ACC112 (cell line): ENCODE results near the gene NSD1.

Experiments used
- H2AFZ ChIP-seq: fragments of 200-600 bp; sonication (generic); one replicate; pipeline ENCODE4 v1.6.0; 2017; ENCODE audit warnings: antibody characterized with exemption, low read length; ENCODE audit not compliant: unreplicated experiment
- H3K27ac ChIP-seq: fragments of 200-600 bp; sonication (generic); 2 replicates; pipeline ENCODE4 v1.5.1; 2014; ENCODE audit warnings: low read depth, mild to moderate bottlenecking, antibody characterized with exemption, low read length, moderate library complexity
- H3K27me3 ChIP-seq: fragments of 200-600 bp; sonication (generic); 2 replicates; pipeline ENCODE4 v1.6.1; 2014; ENCODE audit warnings: mild to moderate bottlenecking, antibody characterized with exemption, low read length, moderate library complexity, mixed read lengths; ENCODE audit not compliant: insufficient read depth
- H3K36me3 ChIP-seq: fragments of 200-600 bp; sonication (generic); 2 replicates; pipeline ENCODE4 v1.6.1; 2016; ENCODE audit warnings: mild to moderate bottlenecking, antibody characterized with exemption, low read length, moderate library complexity, mixed read lengths; ENCODE audit not compliant: insufficient read depth
- H3K4me1 ChIP-seq: fragments of 200-600 bp; sonication (generic); one replicate; pipeline ENCODE4 v1.6.1; 2016; ENCODE audit warnings: low read length, mixed read lengths; ENCODE audit not compliant: insufficient read depth, unreplicated experiment, control insufficient read depth
- H3K4me3 ChIP-seq: fragments of 200-600 bp; sonication (generic); 2 replicates; pipeline ENCODE4 v1.5.1; 2014; ENCODE audit warnings: mild to moderate bottlenecking, low read depth, low read length
- H3K79me2 ChIP-seq: fragments of 200-600 bp; sonication (generic); one replicate; pipeline ENCODE4 v1.6.0; 2016; ENCODE audit warnings: low read length; ENCODE audit not compliant: control insufficient read depth, unreplicated experiment, insufficient read depth

The NSD1 gene

GRCh38 chr5:177098470-177099141 is 35.0 kb upstream of the NSD1 start:
- no peak overlapping the region for H3K4me3 ChIP-seq
- peaks cover 5% of the 10 kb centered on the region for H3K4me1 ChIP-seq
- H3K79me2 ChIP-seq, result no peaks in the 10 kb centered on the region
- H3K27ac ChIP-seq, result no peak overlapping the region
- no peaks in the 10 kb centered on the region for H3K36me3 ChIP-seq
- no peak overlapping the region for H2AFZ ChIP-seq
- peaks cover 2% of the 10 kb centered on the region; the same call in 1 of the 2 replicates for H3K27me3 ChIP-seq

GRCh38 chr5:177099422-177100093 is 34.0 kb upstream of the NSD1 start:
- no peak overlapping the region for H2AFZ ChIP-seq
- no peaks in the 10 kb centered on the region for H3K36me3 ChIP-seq
- H3K4me3 ChIP-seq, result no peak overlapping the region
- peaks cover 3% of the 10 kb centered on the region; the same call in 1 of the 2 replicates for H3K27me3 ChIP-seq
- no peak overlapping the region for H3K27ac ChIP-seq
- H3K79me2 ChIP-seq, result no peaks in the 10 kb centered on the region
- H3K4me1 ChIP-seq, result peaks cover 4% of the 10 kb centered on the region

- Histone ChIP-seq H3K79me2 (no peaks in the 10 kb centered on the region), H3K4me3 (no peak overlapping the region), H3K4me1 (peaks cover 3% of the 10 kb centered on the region), H3K27ac (no peak overlapping the region), H2AFZ (no peak overlapping the region), H3K27me3 (peaks cover 3% of the 10 kb centered on the region; the same call in 1 of the 2 replicates), H3K36me3 (no peaks in the 10 kb centered on the region)
These were observed 32.9 kb upstream of the NSD1 start for GRCh38 chr5:177100714-177101121.

GRCh38 chr5:177103523-177104253 is 29.9 kb upstream of the NSD1 start:
- peaks cover 6% of the 10 kb centered on the region; the same call in 1 of the 2 replicates for H3K27me3 ChIP-seq
- no peak overlapping the region for H2AFZ ChIP-seq
- no peak overlapping the region for H3K4me3 ChIP-seq
- no peaks in the 10 kb centered on the region for H3K36me3 ChIP-seq
- no peaks in the 10 kb centered on the region for H3K79me2 ChIP-seq
- peaks cover 3% of the 10 kb centered on the region for H3K4me1 ChIP-seq
- H3K27ac ChIP-seq, result no peak overlapping the region

GRCh38 chr5:177105691-177106476 is 27.7 kb upstream of the NSD1 start:
- H3K4me1 ChIP-seq, result no peaks in the 10 kb centered on the region
- H2AFZ ChIP-seq, result no peak overlapping the region
- peaks cover 6% of the 10 kb centered on the region; the same call in 1 of the 2 replicates for H3K27me3 ChIP-seq
- H3K79me2 ChIP-seq, result no peaks in the 10 kb centered on the region
- no peaks in the 10 kb centered on the region for H3K36me3 ChIP-seq
- no peak overlapping the region for H3K27ac ChIP-seq
- H3K4me3 ChIP-seq, result no peak overlapping the region

- Histone ChIP-seq H3K27me3 (peaks cover 6% of the 10 kb centered on the region; the same call in 1 of the 2 replicates), H2AFZ (no peak overlapping the region), H3K79me2 (no peaks in the 10 kb centered on the region), H3K4me3 (no peak overlapping the region), H3K27ac (no peak overlapping the region), H3K36me3 (no peaks in the 10 kb centered on the region), H3K4me1 (no peaks in the 10 kb centered on the region)
These were observed 26.4 kb upstream of the NSD1 start for GRCh38 chr5:177107159-177107558.

- no peak overlapping the region for H3K27ac ChIP-seq
- peaks cover 3% of the 10 kb centered on the region; the same call in 1 of the 2 replicates for H3K27me3 ChIP-seq
- H3K79me2 ChIP-seq, result no peaks in the 10 kb centered on the region
- no peaks in the 10 kb centered on the region for H3K36me3 ChIP-seq
- H3K4me3 ChIP-seq, result no peak overlapping the region
- peaks cover 3% of the 10 kb centered on the region for H3K4me1 ChIP-seq
- H2AFZ ChIP-seq, result no peak overlapping the region
These were observed 23.8 kb upstream of the NSD1 start for GRCh38 chr5:177109810-177110209.

- H3K4me3 ChIP-seq, result no peak overlapping the region
These were observed 21.7 kb upstream of the NSD1 start for GRCh38 chr5:177111720-177112394.

GRCh38 chr5:177112589-177113220 is 20.9 kb upstream of the NSD1 start:
- H3K4me3 ChIP-seq, result no peak overlapping the region
- H3K79me2 ChIP-seq, result no peaks in the 10 kb centered on the region
- H3K27ac ChIP-seq, result no peak overlapping the region
- no peaks in the 10 kb centered on the region for H3K27me3 ChIP-seq
- no peaks in the 10 kb centered on the region for H3K36me3 ChIP-seq
- H2AFZ ChIP-seq, result no peak overlapping the region
- peaks cover 8% of the 10 kb centered on the region for H3K4me1 ChIP-seq

More at GRCh38 chr5:177111720-177112394, 21.7 kb upstream of the NSD1 start:
- no peaks in the 10 kb centered on the region for H3K36me3 ChIP-seq
- no peak overlapping the region for H3K27ac ChIP-seq
- no peak overlapping the region for H2AFZ ChIP-seq
- no peaks in the 10 kb centered on the region for H3K27me3 ChIP-seq
- no peaks in the 10 kb centered on the region for H3K79me2 ChIP-seq
- H3K4me1 ChIP-seq, result peaks cover 8% of the 10 kb centered on the region
